HCT116 (cell line): ENCODE data around the gene BCR. TPM values are rescaled to one million over a fixed set of nuclear protein-coding genes. Genes with fewer than 3 reads are reported as not detected.
A peak's percentile ranks its signal among the peaks of the same experiment; 100 is the strongest.

Experiments
- ATAC-seq: fragments of 200-7000 bp; cut with Tn5 transposase; 2 replicates; pipeline ENCODE4 v1.9.1; 2020; ENCODE audit warnings: mild to moderate bottlenecking, moderate library complexity
- BruUV-seq: library from RNA; stranded (reverse); fragments of 400-500 nt; replicated peaks from 2 replicates; lab custom pipeline; 2021; lab: Mats Ljungman, UMichigan
- CTCF ChIA-PET: fragments of 300-600 bp; sonication (Branson Sonifier 250); formaldehyde crosslinking; loops from one replicate; lab custom pipeline; 2021; ENCODE audit warnings: antibody characterized with exemption; lab: Charles Lee
- POLR2A ChIA-PET: fragments of 300-600, 350-600 bp; sonication (Branson Sonifier 250); formaldehyde crosslinking; loops from one replicate; lab custom pipeline; 2021; ENCODE audit warnings: antibody characterized with exemption; lab: Charles Lee
- RAD21 ChIA-PET, 2 experiments: fragments of 300-600 bp; sonication (Branson Sonifier 250); formaldehyde crosslinking; loops; one replicate each; lab custom pipeline; 2023; ENCODE audit warnings: low total read pairs in 2 of 2; ENCODE audit not compliant: uncharacterized antibody in 2 of 2, unreplicated experiment in 2 of 2, low non-redundant PET in 1 of 2; lab: Charles Lee
- DNase-seq: peaks from one replicate; pipeline ENCODE4 v3.0.0-alpha.2; 2010; ENCODE audit warnings: low read depth, low spot score
- H2AFZ ChIP-seq: fragments of 200-600 bp; shearing (Covaris generic), sonication (generic); 2 replicates; pipeline ENCODE4 v1.6.1; 2017; ENCODE audit warnings: low read depth, mixed run types, mixed read lengths, antibody characterized with exemption, low read length; ENCODE audit not compliant: poor library complexity, severe bottlenecking
- H3K27ac ChIP-seq: 2 replicates; pipeline ENCODE4 v1.5.1; 2012; ENCODE audit warnings: low read depth, low read length
- H3K27me3 ChIP-seq: fragments of 200-600 bp; sonication (generic); 2 replicates; pipeline ENCODE4 v1.6.1; 2016; ENCODE audit warnings: mixed run types, low read length, mixed read lengths; ENCODE audit not compliant: insufficient read depth
- H3K36me3 ChIP-seq, 2 experiments: fragments of 200-500 bp in 1 of 2; fragments of 200-600 bp in 1 of 2; sonication (Bioruptor generic) in 1 of 2; sonication (generic) in 1 of 2; 2 replicates each; pipeline versions ENCODE4 v1.5.1 to v1.6.1; 2014 to 2016; ENCODE audit warnings: low read length in 2 of 2, inconsistent platforms in 1 of 2, mixed read lengths in 1 of 2, mixed run types in 1 of 2; ENCODE audit not compliant: insufficient read depth in 2 of 2, control insufficient read depth in 1 of 2
- H3K4me1 ChIP-seq, 2 experiments: fragments of 200-600 bp in 1 of 2; sonication (generic) in 1 of 2; 2 replicates each; pipeline versions ENCODE4 v1.5.1 to v1.6.1; 2012 to 2017; ENCODE audit warnings: low read length in 2 of 2, inconsistent platforms in 1 of 2, mild to moderate bottlenecking in 1 of 2, mixed read lengths in 1 of 2, mixed run types in 1 of 2, moderate library complexity in 1 of 2; ENCODE audit not compliant: insufficient read depth in 2 of 2, control insufficient read depth in 1 of 2
- H3K4me2 ChIP-seq: fragments of 200-600 bp; sonication (generic); 2 replicates; pipeline ENCODE4 v1.6.1; 2017; ENCODE audit warnings: mixed run types, low read length, mixed read lengths
- H3K4me3 ChIP-seq, 2 experiments: fragments of 200-600 bp in 1 of 2; sonication (generic) in 1 of 2; replicated peaks in 1 of 2; 2 replicates each; pipeline ENCODE4 v1.5.1; 2011 to 2016; ENCODE audit warnings: low read length in 2 of 2, control low read depth in 1 of 2, low read depth in 1 of 2, mild to moderate bottlenecking in 1 of 2, mixed read lengths in 1 of 2, mixed run types in 1 of 2
- H3K79me2 ChIP-seq: fragments of 200-600 bp; sonication (generic); 2 replicates; pipeline ENCODE4 v1.6.1; 2017; ENCODE audit warnings: mild to moderate bottlenecking, mixed run types, low read length, moderate library complexity, mixed read lengths; ENCODE audit not compliant: insufficient read depth
- H3K9ac ChIP-seq: fragments of 200-600 bp; sonication (generic); 2 replicates; pipeline ENCODE4 v1.6.1; 2016; ENCODE audit warnings: low read length, mixed read lengths
- H3K9me2 ChIP-seq: fragments of 200-600 bp; sonication (generic), shearing (Covaris generic); 2 replicates; pipeline ENCODE4 v1.6.1; 2017; ENCODE audit warnings: mixed run types, mild to moderate bottlenecking, moderate library complexity; ENCODE audit not compliant: insufficient read depth
- H3K9me3 ChIP-seq, 2 experiments: fragments of 200-500 bp in 1 of 2; fragments of 200-600 bp in 1 of 2; sonication (Bioruptor generic) in 1 of 2; sonication (generic) in 1 of 2; 2 replicates each; pipeline ENCODE4 v1.6.1; 2014 to 2017; ENCODE audit warnings: low read length in 2 of 2, mixed read lengths in 2 of 2, inconsistent platforms in 1 of 2, low read depth in 1 of 2, mild to moderate bottlenecking in 1 of 2, mixed run types in 1 of 2, moderate library complexity in 1 of 2; ENCODE audit not compliant: control insufficient read depth in 1 of 2, insufficient read depth in 1 of 2
- H4K20me1 ChIP-seq: fragments of 200-600 bp; sonication (generic), shearing (Covaris generic); 2 replicates; pipeline ENCODE4 v1.6.1; 2017; ENCODE audit warnings: mixed run types, mild to moderate bottlenecking, moderate library complexity; ENCODE audit not compliant: insufficient read depth
- CEBPB ChIP-seq: IDR thresholded peaks from 2 replicates; pipeline ENCODE4 v1.6.1; 2012; ENCODE audit warnings: low read depth
- EGR1 ChIP-seq: IDR thresholded peaks from 2 replicates; pipeline ENCODE4 v1.6.1; 2012; ENCODE audit warnings: low read depth
- ELF1 ChIP-seq: IDR thresholded peaks from 2 replicates; pipeline ENCODE4 v1.6.1; 2012; ENCODE audit warnings: low read depth, borderline replicate concordance
- EZH2 ChIP-seq: fragments of 200-600 bp; sonication (generic); IDR thresholded peaks from 2 replicates; pipeline ENCODE4 v1.6.1; 2017; ENCODE audit warnings: antibody characterized with exemption, mixed run types
- EZH2phosphoT487 ChIP-seq: fragments of 200-600 bp; IDR thresholded peaks from 2 replicates; pipeline ENCODE4 v1.6.1; 2018; ENCODE audit warnings: antibody characterized with exemption, borderline replicate concordance
- FOSL1 ChIP-seq: IDR thresholded peaks from 2 replicates; pipeline ENCODE4 v1.6.1; 2012; ENCODE audit warnings: low read depth
- JUND ChIP-seq: IDR thresholded peaks from 2 replicates; pipeline ENCODE4 v1.6.1; 2012
- POLR2A ChIP-seq: IDR thresholded peaks from 2 replicates; pipeline ENCODE4 v1.7.0; 2011; ENCODE audit warnings: borderline replicate concordance; ENCODE audit not compliant: insufficient read depth, insufficient read length; ENCODE audit errors: extremely low read depth
- RAD21 ChIP-seq: IDR thresholded peaks from 2 replicates; pipeline ENCODE4 v1.6.1; 2012; ENCODE audit warnings: low read depth, mild to moderate bottlenecking
- SIN3A ChIP-seq: IDR thresholded peaks from 2 replicates; pipeline ENCODE4 v1.6.1; 2012; ENCODE audit warnings: low read depth
- SP1 ChIP-seq: IDR thresholded peaks from 2 replicates; pipeline ENCODE4 v1.6.1; 2012; ENCODE audit warnings: low read depth
- SRF ChIP-seq: IDR thresholded peaks from 2 replicates; pipeline ENCODE4 v1.6.1; 2012; ENCODE audit warnings: low read depth
- YY1 ChIP-seq: IDR thresholded peaks from 2 replicates; pipeline ENCODE4 v1.6.1; 2011; ENCODE audit warnings: low read length, low read depth, moderate library complexity, mild to moderate bottlenecking; ENCODE audit not compliant: insufficient replicate concordance; ENCODE audit errors: extremely low read depth
- ZFX ChIP-seq: fragments of 450-650 bp; IDR thresholded peaks from 2 replicates; pipeline ENCODE4 v1.6.1; 2017
- ZNF274 ChIP-seq: fragments of 200-500 bp; sonication (Bioruptor generic); IDR thresholded peaks from 2 replicates; pipeline ENCODE4 v1.6.1; 2014; ENCODE audit warnings: mild to moderate bottlenecking, low read depth, low read length, inconsistent platforms
- intact Hi-C: fragments of 100-400 bp; cut with micrococcal nuclease; formaldehyde crosslinking; loops from 2 replicates; pipeline ENCODE4 v1.10.0; 2022
- total RNA-seq: library from RNA; stranded (reverse); gene quantifications from one replicate; pipeline ENCODE4 v1.2.1, GENCODE V29; 2021; ENCODE audit not compliant: unreplicated experiment
- TF ChIP-seq, protein P1 (sequence below), 3 experiments: fragments of 200-600 bp in 1 of 3; sonication (generic) in 1 of 3; IDR thresholded peaks in 2 of 3; conservative IDR thresholded peaks in 1 of 3; 2 replicates each; pipeline ENCODE4 v1.5.1; 2012 to 2017; ENCODE audit warnings: low read depth in 2 of 3, low read length in 2 of 3, antibody characterized with exemption in 1 of 3, borderline replicate concordance in 1 of 3, control low read depth in 1 of 3, mild to moderate bottlenecking in 1 of 3, mixed read lengths in 1 of 3, mixed run types in 1 of 3, moderate library complexity in 1 of 3; ENCODE audit not compliant: insufficient read depth in 1 of 3
- TF ChIP-seq, protein P2 (sequence below): IDR thresholded peaks from 2 replicates; pipeline ENCODE4 v1.6.1; 2012

BCR gene
- total RNA-seq, 1 experiment from 2014 or later, result 39.7 TPM

DNA sequence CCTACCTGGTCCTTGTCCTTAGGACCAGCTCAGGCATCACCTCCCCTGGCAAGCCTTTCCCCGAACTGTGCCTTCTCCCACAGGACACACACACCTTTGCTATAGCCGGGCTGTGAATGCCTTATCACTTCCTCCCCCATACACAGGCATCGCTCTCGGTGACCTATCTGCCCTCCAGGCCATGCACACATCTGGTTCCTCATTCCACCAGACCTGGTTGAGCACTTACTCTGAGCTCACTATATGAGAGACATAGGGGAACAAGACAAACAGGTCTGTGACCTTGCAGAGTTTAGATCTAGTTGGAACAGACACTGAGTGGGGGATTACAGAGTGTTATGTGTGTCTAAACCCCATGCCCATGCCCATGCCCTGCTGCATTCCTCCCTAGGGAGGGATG, 3.1 kb upstream of the BCR start:
- intact Hi-C loops, result loop anchor here (5.0 kb wide), 1 partner anchor 210 kb away; no protein-coding TSS in a partner anchor
- ATAC-seq, result no peak

DNA sequence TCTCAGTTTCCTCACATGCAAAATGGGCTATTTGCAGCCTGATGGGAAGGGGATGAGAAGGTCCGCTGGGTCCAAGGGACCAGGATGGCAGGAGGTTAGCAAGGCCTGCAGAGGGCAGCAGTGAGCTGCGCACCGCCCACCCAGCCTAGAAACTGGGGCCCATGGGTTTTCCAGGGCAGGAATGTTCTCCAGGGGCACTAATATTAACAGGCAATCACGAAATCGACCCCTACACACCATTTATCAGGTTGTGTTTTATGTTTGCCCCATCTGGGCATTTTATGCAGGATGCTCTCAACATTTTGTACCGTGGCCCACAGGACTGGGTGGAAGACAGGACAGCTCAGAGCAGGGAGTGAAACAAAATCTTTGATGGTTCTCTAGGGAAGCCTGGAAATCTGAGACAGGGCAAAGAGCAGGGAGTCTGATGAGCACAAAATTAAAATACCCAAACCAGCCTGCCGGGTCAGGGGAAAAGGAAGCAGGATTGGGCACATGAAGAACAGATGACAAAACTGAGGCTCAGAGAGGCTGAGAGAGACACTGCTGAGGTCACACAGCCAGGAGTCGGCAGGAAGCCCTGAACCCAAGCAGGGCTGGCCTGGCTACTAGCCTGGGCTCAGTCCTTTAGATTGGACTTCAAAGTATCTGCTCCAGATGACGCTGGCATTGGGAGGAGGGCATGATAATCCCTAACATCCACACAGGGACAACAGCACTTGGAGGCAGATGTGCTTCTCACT, 1.6 kb upstream of the BCR start:
- Histone ChIP-seq H4K20me1 (no peaks in the 10 kb centered on the region), H3K9ac (no peak overlapping the region), H3K27ac (no peak overlapping the region), H3K4me2 (no peak overlapping the region; the same call in 1 of the 2 replicates), H3K4me1 (peaks cover 31 to 46% of the 10 kb centered on the region in 2 experiments), H3K9me3 (peaks cover 14 to 18% of the 10 kb centered on the region in 2 experiments; a peak in 2 of 4 replicates), H3K9me2 (no peaks in the 10 kb centered on the region), H2AFZ (no peak overlapping the region), H3K79me2 (peaks cover 25% of the 10 kb centered on the region), H3K4me3 (no peak overlapping the region), H3K36me3 (peaks cover 0 to 4% of the 10 kb centered on the region in 2 experiments; a peak in 1 of 4 replicates), H3K27me3 (no peaks in the 10 kb centered on the region)
- DNase-seq, result peak; percentile 27
- ChIA-PET POLR2A (no interaction called here), RAD21 (interaction anchor here in 1 of 2 experiments (0.8 to 1.6 kb wide), 2 partner anchors 104 to 207 kb away, joined by 3 to 9 read pairs; no protein-coding TSS in a partner anchor), CTCF (interaction anchor here (0.7 to 4.3 kb wide), 8 partner anchors 10 to 207 kb away, joined by 3 to 59 read pairs (median 3); partner anchors contain the start of gene RAB36)
- peak; percentile 50 for ATAC-seq
- TSS peak; percentile 35 for BruUV-seq
- intact Hi-C loops, result loop anchor here (1.0 to 5.0 kb wide), 2 partner anchors 104 to 209 kb away; no protein-coding TSS in a partner anchor
- TF ChIP-seq EZH2 (no peak), POLR2A (no peak), SIN3A (no peak), ZFX (no peak), SP1 (no peak), YY1 (no peak), EZH2phosphoT487 (no peak), SRF (no peak), RAD21 (peak; percentile 88), ELF1 (no peak), FOSL1 (no peak), CEBPB (no peak), EGR1 (no peak; the same call in 1 of the 2 replicates), JUND (no peak)
- TF ChIP-seq, protein P1, sequence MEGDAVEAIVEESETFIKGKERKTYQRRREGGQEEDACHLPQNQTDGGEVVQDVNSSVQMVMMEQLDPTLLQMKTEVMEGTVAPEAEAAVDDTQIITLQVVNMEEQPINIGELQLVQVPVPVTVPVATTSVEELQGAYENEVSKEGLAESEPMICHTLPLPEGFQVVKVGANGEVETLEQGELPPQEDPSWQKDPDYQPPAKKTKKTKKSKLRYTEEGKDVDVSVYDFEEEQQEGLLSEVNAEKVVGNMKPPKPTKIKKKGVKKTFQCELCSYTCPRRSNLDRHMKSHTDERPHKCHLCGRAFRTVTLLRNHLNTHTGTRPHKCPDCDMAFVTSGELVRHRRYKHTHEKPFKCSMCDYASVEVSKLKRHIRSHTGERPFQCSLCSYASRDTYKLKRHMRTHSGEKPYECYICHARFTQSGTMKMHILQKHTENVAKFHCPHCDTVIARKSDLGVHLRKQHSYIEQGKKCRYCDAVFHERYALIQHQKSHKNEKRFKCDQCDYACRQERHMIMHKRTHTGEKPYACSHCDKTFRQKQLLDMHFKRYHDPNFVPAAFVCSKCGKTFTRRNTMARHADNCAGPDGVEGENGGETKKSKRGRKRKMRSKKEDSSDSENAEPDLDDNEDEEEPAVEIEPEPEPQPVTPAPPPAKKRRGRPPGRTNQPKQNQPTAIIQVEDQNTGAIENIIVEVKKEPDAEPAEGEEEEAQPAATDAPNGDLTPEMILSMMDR (IDR thresholded peaks at IDR 0.05 in 2 of 3, conservative IDR thresholded peaks at IDR 0.05 in 1 of 3; ENCODE audit: borderline replicate concordance in 1 of 3, insufficient read depth in 1 of 3, low read depth in 2 of 3, low read length in 2 of 3), result peak; percentile 82 to 98 (median 93)
- TF ChIP-seq, protein P2, sequence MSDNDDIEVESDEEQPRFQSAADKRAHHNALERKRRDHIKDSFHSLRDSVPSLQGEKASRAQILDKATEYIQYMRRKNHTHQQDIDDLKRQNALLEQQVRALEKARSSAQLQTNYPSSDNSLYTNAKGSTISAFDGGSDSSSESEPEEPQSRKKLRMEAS, result no peak

More for the DNA sequence above, 3.1 kb upstream of the BCR start:
- CTCF ChIA-PET, result interaction anchor here (4.3 kb wide), 1 partner anchor 105 kb away, joined by 59 read pairs; no protein-coding TSS in a partner anchor
- Histone ChIP-seq H3K9ac (no peak overlapping the region), H3K79me2 (peaks cover 10% of the 10 kb centered on the region), H3K4me2 (no peak overlapping the region), H3K4me3 (no peak overlapping the region), H3K4me1 (peaks cover 16 to 31% of the 10 kb centered on the region in 2 experiments), H3K27ac (no peak overlapping the region), H3K27me3 (no peaks in the 10 kb centered on the region), H2AFZ (no peak overlapping the region), H3K36me3 (no peaks in the 10 kb centered on the region), H3K9me3 (peaks cover 14 to 18% of the 10 kb centered on the region in 2 experiments; a peak in 2 of 4 replicates), H4K20me1 (no peaks in the 10 kb centered on the region), H3K9me2 (no peaks in the 10 kb centered on the region)
- RAD21 ChIA-PET, result no interaction called here
- POLR2A ChIA-PET, result no interaction called here
- no TSS peak for BruUV-seq
- TF ChIP-seq CEBPB, result no peak
- no peak for TF ChIP-seq ZNF274
- no peak for TF ChIP-seq EZH2phosphoT487
- TF ChIP-seq ZFX, result no peak
- TF ChIP-seq SP1, result no peak
- DNase-seq, result no peak
